WTC11 (cell line): ENCODE measurements around the gene WNT9B.

Experiments used
- ETV6 ChIP-seq: sonication (generic); formaldehyde crosslinking; IDR thresholded peaks from 2 replicates; pipeline ENCODE4 v1.8.1; 2022; ENCODE audit warnings: mild to moderate bottlenecking, missing genetic modification reagents
- GABPB1 ChIP-seq: sonication (generic); formaldehyde crosslinking; IDR thresholded peaks from 2 replicates; pipeline ENCODE4 v1.8.1; 2023; ENCODE audit warnings: mild to moderate bottlenecking, missing genetic modification reagents
- TF ChIP-seq, protein P1 (sequence below): fragments of 200-600 bp; IDR thresholded peaks from 2 replicates; pipeline ENCODE4 v1.8.0; 2022; ENCODE audit warnings: antibody characterized with exemption
- TF ChIP-seq, protein P2 (sequence below): fragments of 250-450 bp; sonication (Bioruptor Pico); IDR thresholded peaks from 2 replicates; pipeline ENCODE4 v1.9.0; 2021; ENCODE audit warnings: moderate library complexity, mild to moderate bottlenecking, inconsistent platforms, borderline replicate concordance
- TF ChIP-seq, protein P3 (sequence below): sonication (generic); formaldehyde crosslinking; IDR thresholded peaks from 2 replicates; pipeline ENCODE4 v1.8.1; 2023; ENCODE audit warnings: mild to moderate bottlenecking, missing genetic modification reagents
- TF ChIP-seq, protein P4 (sequence below): sonication (generic); formaldehyde crosslinking; IDR thresholded peaks from 2 replicates; pipeline ENCODE4 v1.8.0; 2022; ENCODE audit warnings: mild to moderate bottlenecking, missing genetic modification reagents

DNA sequence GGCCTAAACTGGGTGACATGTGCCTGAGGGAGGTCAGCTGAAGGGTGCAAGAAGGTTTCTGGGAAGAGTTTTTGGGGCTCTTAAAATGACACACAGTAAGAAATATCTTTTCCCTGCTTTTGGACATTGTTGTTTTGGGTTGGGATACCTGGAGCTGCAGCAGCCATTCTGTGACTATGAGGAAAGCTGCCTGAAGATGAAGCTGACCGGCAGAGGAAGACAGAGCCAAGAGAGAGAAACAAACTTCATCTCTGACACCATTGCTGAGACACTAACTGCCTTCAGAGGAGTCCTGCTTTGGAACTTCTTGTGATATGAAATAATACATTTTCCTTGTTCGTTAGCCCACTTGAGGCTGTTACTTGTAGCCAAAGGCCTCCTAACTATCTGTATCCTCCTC is 24.1 kb upstream of the WNT9B start:
- TF ChIP-seq, protein P1, sequence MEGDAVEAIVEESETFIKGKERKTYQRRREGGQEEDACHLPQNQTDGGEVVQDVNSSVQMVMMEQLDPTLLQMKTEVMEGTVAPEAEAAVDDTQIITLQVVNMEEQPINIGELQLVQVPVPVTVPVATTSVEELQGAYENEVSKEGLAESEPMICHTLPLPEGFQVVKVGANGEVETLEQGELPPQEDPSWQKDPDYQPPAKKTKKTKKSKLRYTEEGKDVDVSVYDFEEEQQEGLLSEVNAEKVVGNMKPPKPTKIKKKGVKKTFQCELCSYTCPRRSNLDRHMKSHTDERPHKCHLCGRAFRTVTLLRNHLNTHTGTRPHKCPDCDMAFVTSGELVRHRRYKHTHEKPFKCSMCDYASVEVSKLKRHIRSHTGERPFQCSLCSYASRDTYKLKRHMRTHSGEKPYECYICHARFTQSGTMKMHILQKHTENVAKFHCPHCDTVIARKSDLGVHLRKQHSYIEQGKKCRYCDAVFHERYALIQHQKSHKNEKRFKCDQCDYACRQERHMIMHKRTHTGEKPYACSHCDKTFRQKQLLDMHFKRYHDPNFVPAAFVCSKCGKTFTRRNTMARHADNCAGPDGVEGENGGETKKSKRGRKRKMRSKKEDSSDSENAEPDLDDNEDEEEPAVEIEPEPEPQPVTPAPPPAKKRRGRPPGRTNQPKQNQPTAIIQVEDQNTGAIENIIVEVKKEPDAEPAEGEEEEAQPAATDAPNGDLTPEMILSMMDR: no peak
- TF ChIP-seq, protein P2, sequence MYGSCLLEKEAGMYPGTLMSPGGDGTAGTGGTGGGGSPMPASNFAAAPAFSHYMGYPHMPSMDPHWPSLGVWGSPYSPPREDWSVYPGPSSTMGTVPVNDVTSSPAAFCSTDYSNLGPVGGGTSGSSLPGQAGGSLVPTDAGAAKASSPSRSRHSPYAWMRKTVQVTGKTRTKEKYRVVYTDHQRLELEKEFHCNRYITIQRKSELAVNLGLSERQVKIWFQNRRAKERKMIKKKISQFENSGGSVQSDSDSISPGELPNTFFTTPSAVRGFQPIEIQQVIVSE: no peak
- TF ChIP-seq, protein P3, sequence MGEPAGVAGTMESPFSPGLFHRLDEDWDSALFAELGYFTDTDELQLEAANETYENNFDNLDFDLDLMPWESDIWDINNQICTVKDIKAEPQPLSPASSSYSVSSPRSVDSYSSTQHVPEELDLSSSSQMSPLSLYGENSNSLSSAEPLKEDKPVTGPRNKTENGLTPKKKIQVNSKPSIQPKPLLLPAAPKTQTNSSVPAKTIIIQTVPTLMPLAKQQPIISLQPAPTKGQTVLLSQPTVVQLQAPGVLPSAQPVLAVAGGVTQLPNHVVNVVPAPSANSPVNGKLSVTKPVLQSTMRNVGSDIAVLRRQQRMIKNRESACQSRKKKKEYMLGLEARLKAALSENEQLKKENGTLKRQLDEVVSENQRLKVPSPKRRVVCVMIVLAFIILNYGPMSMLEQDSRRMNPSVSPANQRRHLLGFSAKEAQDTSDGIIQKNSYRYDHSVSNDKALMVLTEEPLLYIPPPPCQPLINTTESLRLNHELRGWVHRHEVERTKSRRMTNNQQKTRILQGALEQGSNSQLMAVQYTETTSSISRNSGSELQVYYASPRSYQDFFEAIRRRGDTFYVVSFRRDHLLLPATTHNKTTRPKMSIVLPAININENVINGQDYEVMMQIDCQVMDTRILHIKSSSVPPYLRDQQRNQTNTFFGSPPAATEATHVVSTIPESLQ (CRISPR knock-in tag): no peak
- TF ChIP-seq, protein P4, sequence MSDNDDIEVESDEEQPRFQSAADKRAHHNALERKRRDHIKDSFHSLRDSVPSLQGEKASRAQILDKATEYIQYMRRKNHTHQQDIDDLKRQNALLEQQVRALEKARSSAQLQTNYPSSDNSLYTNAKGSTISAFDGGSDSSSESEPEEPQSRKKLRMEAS (CRISPR knock-in tag): no peak
- no peak for TF ChIP-seq ETV6 (CRISPR knock-in tag)
- TF ChIP-seq GABPB1 (CRISPR knock-in tag): no peak
